Measurements from ENCODE around the gene MMP20. TPM values are rescaled to one million over a fixed set of nuclear protein-coding genes. Genes with fewer than 3 reads are reported as not detected.

MMP20 gene
- total and polyA plus RNA-seq, 2 donors (not counting 3 experiments of a cell fraction or from before 2014, with no cell fraction given), result not detected

DNA sequence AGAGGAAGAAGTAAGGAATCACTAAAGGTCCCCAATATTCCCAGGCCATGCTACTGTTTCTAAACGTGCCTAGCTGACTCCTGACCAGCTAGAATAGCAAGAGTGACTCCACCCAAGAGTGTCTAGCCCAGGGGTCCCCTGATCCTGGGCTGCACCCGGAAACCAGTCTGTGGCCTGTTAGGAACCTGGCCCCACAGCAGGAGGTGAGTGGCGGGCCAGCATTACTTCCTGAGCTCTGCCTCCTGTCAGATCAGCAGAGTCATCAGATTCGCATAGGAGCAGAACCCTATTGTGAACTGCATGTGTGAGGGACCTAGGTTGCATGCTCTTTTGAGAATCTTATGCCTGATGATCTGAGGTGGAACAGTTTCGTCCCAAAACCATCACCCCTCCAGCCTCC lies 2.0 kb downstream of the MMP20 start:
- H3K27me3 ChIP-seq (ENCODE audit: control insufficient read depth in 2 of 2, insufficient read depth in 2 of 2, low read length in 2 of 2), result no peaks in the 10 kb centered on the region
- no peak overlapping the region for H2AFZ ChIP-seq (ENCODE audit: low read depth, low read length)
- FAIRE-seq (no peak), DNase-seq (ENCODE audit: low read depth, low spot score) (no peak)
- H3K27ac ChIP-seq (ENCODE audit: insufficient read depth, low read depth, low read length), result no peak overlapping the region
- BruUV-seq (replicated peaks), result no TSS peak
- H3K9ac ChIP-seq (replicated peaks; ENCODE audit: extremely low read depth, insufficient read depth, low read length), result no peak overlapping the region
- H3K4me1 ChIP-seq (ENCODE audit: control insufficient read depth, extremely low read depth, insufficient read depth, low read length), result peaks cover 17% of the 10 kb centered on the region
- no peaks in the 10 kb centered on the region for H3K79me2 ChIP-seq (ENCODE audit: control insufficient read depth, insufficient read depth, low read length)
- TF ChIP-seq JUN (IDR thresholded peaks at IDR 0.05; ENCODE audit: borderline replicate concordance, insufficient read depth, insufficient read length, low read depth), result no peak
- TF ChIP-seq, protein P1, sequence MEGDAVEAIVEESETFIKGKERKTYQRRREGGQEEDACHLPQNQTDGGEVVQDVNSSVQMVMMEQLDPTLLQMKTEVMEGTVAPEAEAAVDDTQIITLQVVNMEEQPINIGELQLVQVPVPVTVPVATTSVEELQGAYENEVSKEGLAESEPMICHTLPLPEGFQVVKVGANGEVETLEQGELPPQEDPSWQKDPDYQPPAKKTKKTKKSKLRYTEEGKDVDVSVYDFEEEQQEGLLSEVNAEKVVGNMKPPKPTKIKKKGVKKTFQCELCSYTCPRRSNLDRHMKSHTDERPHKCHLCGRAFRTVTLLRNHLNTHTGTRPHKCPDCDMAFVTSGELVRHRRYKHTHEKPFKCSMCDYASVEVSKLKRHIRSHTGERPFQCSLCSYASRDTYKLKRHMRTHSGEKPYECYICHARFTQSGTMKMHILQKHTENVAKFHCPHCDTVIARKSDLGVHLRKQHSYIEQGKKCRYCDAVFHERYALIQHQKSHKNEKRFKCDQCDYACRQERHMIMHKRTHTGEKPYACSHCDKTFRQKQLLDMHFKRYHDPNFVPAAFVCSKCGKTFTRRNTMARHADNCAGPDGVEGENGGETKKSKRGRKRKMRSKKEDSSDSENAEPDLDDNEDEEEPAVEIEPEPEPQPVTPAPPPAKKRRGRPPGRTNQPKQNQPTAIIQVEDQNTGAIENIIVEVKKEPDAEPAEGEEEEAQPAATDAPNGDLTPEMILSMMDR (IDR thresholded peaks at IDR 0.05; ENCODE audit: extremely low read depth in 1 of 2, insufficient read depth in 1 of 2, low read depth in 1 of 2, low read length in 2 of 2), result no peak
- intact Hi-C loops (cut with micrococcal nuclease), result no loop called here
- H3K9me3 ChIP-seq (replicated peaks; ENCODE audit: control insufficient read depth, insufficient read depth, low read length), result no peaks in the 10 kb centered on the region
- H3K9me1 ChIP-seq (replicated peaks; ENCODE audit: control insufficient read depth, extremely low read depth, insufficient read depth, low read length), result no peaks in the 10 kb centered on the region
- ChIA-PET POLR2A (no interaction called here), CTCF (interaction anchor here (1.6 kb wide), 1 partner anchor 44 kb away, joined by 8 read pairs; no protein-coding TSS in a partner anchor)
- no peaks in the 10 kb centered on the region for H3K36me3 ChIP-seq (ENCODE audit: control insufficient read depth in 2 of 2, extremely low read depth in 1 of 2, insufficient read depth in 2 of 2, low read length in 2 of 2)
- H4K20me1 ChIP-seq (replicated peaks; ENCODE audit: control insufficient read depth, extremely low read depth, insufficient read depth, low read length), result no peaks in the 10 kb centered on the region
- H3K4me2 ChIP-seq (ENCODE audit: insufficient read depth, low read length), result no peak overlapping the region
- H3K4me3 ChIP-seq (replicated peaks in 1 of 3; ENCODE audit: insufficient read depth in 1 of 3, low read depth in 1 of 3, low read length in 3 of 3), result no peak overlapping the region
- dilution Hi-C loops (cut with MboI; ENCODE audit: extremely low pct_ligation_motif_present, low sequenced_read_pairs), result no loop called here

- no peak overlapping the region for H3K4me2 ChIP-seq (ENCODE audit: insufficient read depth, low read length)
- no peaks in the 10 kb centered on the region for H4K20me1 ChIP-seq (replicated peaks; ENCODE audit: control insufficient read depth, extremely low read depth, insufficient read depth, low read length)
- H3K36me3 ChIP-seq (ENCODE audit: control insufficient read depth in 2 of 2, extremely low read depth in 1 of 2, insufficient read depth in 2 of 2, low read length in 2 of 2), result no peaks in the 10 kb centered on the region
- H3K9me3 ChIP-seq (replicated peaks; ENCODE audit: control insufficient read depth, insufficient read depth, low read length), result no peaks in the 10 kb centered on the region
- H3K27me3 ChIP-seq (ENCODE audit: control insufficient read depth in 2 of 2, insufficient read depth in 2 of 2, low read length in 2 of 2), result no peaks in the 10 kb centered on the region
- dilution Hi-C loops (cut with MboI; ENCODE audit: extremely low pct_ligation_motif_present, low sequenced_read_pairs) (no loop called here), intact Hi-C loops (cut with micrococcal nuclease) (no loop called here)
- no peak overlapping the region for H3K27ac ChIP-seq (ENCODE audit: insufficient read depth, low read depth, low read length)
- no peak for TF ChIP-seq POLR2AphosphoS5 (IDR thresholded peaks at IDR 0.05; ENCODE audit: insufficient read depth, low read depth, low read length)
- no peak for TF ChIP-seq FOS (IDR thresholded peaks at IDR 0.05; ENCODE audit: borderline replicate concordance, insufficient read depth, low read length)
- TF ChIP-seq EZH2 (IDR thresholded peaks at IDR 0.05; ENCODE audit: borderline replicate concordance, low read depth, low read length, severe bottlenecking), result no peak
- TF ChIP-seq GATA2 (IDR thresholded peaks at IDR 0.05; ENCODE audit: insufficient read depth, insufficient read length, low read depth, low read length), result no peak
- no peak for TF ChIP-seq POLR2A (IDR thresholded peaks at IDR 0.05; ENCODE audit: low read depth, low read length)
- no peak for TF ChIP-seq JUN (IDR thresholded peaks at IDR 0.05; ENCODE audit: borderline replicate concordance, insufficient read depth, insufficient read length, low read depth)
- no peak for TF ChIP-seq MYC (IDR thresholded peaks at IDR 0.05; ENCODE audit: low read depth, low read length)
- TF ChIP-seq, protein P2, sequence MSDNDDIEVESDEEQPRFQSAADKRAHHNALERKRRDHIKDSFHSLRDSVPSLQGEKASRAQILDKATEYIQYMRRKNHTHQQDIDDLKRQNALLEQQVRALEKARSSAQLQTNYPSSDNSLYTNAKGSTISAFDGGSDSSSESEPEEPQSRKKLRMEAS (IDR thresholded peaks at IDR 0.05; ENCODE audit: insufficient read depth, insufficient read length), result no peak
- H3K9me1 ChIP-seq (replicated peaks; ENCODE audit: control insufficient read depth, extremely low read depth, insufficient read depth, low read length), result no peaks in the 10 kb centered on the region
- H2AFZ ChIP-seq (ENCODE audit: low read depth, low read length), result peak overlapping the region; percentile 67
- ChIA-PET POLR2A (no interaction called here), CTCF (interaction anchor here (1.6 kb wide), 1 partner anchor 44 kb away, joined by 8 read pairs; no protein-coding TSS in a partner anchor)
- H3K4me3 ChIP-seq (replicated peaks in 1 of 3; ENCODE audit: insufficient read depth in 1 of 3, low read depth in 1 of 3, low read length in 3 of 3), result no peak overlapping the region
- no TSS peak for BruUV-seq (replicated peaks)
- no peak for DNase-seq (ENCODE audit: low read depth, low spot score)
- H3K9ac ChIP-seq (replicated peaks; ENCODE audit: extremely low read depth, insufficient read depth, low read length), result no peak overlapping the region
- H3K79me2 ChIP-seq (ENCODE audit: control insufficient read depth, insufficient read depth, low read length), result no peaks in the 10 kb centered on the region
- FAIRE-seq, result peak; percentile 24
- peaks cover 17% of the 10 kb centered on the region for H3K4me1 ChIP-seq (ENCODE audit: control insufficient read depth, extremely low read depth, insufficient read depth, low read length)
These were observed 2.9 kb downstream of the MMP20 start for GRCh38 chr11:102622258-102622657.

Measured in endothelial cell of umbilical vein (primary cell).